Measurements from ENCODE around the gene LLPH.

The LLPH gene

GRCh38 chr12:66118240-66118891 lies 12.2 kb downstream of the LLPH start:
- no peak for TF ChIP-seq CTCF (IDR thresholded peaks at IDR 0.05; ENCODE audit: control insufficient read depth, insufficient read depth, low read depth, low read length, missing control alignments)
- no peak overlapping the region for H3K4me3 ChIP-seq (ENCODE audit: control insufficient read depth, low read depth, low read length)
- no peak for DNase-seq (ENCODE audit: low read depth)

DNA sequence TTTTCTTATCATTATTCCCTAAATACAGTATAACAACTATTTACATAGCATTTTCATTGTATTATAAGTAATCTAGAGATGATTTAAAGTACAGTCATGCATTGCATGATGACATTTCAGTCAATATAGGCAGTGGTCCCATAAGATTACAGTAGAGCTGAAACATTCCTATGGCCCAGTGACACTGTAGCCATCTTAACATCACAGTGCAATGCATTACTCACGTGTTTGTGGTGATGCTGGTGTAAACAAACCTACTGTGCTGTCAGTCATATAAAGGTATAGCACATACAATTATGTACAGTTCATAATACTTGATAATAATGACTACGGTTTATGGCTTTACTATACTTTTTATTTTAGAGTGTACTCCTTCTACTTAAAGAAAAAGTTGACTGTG lies 13.3 kb downstream of the LLPH start:
- DNase-seq (ENCODE audit: low read depth), result no peak
- no peak overlapping the region for H3K4me3 ChIP-seq (ENCODE audit: control insufficient read depth, low read depth, low read length)
- TF ChIP-seq CTCF (IDR thresholded peaks at IDR 0.05; ENCODE audit: control insufficient read depth, insufficient read depth, low read depth, low read length, missing control alignments), result no peak

- H3K4me3 ChIP-seq (ENCODE audit: control insufficient read depth, low read depth, low read length), result no peak overlapping the region
- no peak for TF ChIP-seq CTCF (IDR thresholded peaks at IDR 0.05; ENCODE audit: control insufficient read depth, insufficient read depth, low read depth, low read length, missing control alignments)
- DNase-seq (ENCODE audit: low read depth), result no peak
Measured at GRCh38 chr12:66115071-66115600, 15.4 kb downstream of the LLPH start.

DNA sequence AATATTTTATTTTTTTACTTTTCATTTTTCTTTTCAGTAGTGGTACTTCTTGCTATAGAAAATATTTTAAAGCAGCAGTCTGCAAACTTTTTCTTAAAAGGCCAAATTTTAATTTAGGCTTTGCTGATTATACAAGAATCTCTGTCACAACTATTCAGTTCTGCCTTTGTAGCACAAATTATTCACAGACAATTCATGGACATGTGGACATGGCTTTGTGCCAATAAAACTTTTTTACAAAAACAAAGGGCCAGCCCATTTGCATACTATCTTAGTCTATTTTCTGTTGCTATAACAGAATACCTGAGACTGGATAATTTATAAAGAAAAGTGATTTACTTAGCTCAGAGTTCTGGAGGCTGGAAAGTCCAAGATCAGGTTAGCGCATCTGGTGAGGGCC lies 17.1 kb downstream of the LLPH start:
- H3K4me3 ChIP-seq (ENCODE audit: control insufficient read depth, low read depth, low read length), result no peak overlapping the region
- no peak for DNase-seq (ENCODE audit: low read depth)
- no peak for TF ChIP-seq CTCF (IDR thresholded peaks at IDR 0.05; ENCODE audit: control insufficient read depth, insufficient read depth, low read depth, low read length, missing control alignments)

DNA sequence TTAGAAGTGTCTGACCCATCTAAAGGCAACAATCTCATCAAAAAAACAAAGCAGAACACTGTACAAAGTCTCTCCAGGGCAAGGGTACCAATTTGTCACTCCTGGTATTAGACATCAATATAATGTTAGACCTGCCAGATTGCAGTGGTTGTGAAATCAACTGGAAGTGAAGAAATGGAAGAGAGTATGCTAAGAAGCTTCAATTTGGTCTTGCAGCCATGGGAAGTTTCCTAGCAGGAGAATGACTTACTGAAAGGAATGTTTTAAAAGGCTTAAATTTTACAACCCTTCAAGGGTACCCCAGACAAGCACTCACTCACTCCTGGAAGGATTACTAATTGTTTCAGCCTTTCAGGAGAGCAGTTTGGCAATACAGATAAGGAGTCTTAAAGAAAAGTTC lies 18.9 kb downstream of the LLPH start:
- peak; percentile 75 for DNase-seq (ENCODE audit: low read depth)
- no peak overlapping the region for H3K4me3 ChIP-seq (ENCODE audit: control insufficient read depth, low read depth, low read length)
- no peak for TF ChIP-seq CTCF (IDR thresholded peaks at IDR 0.05; ENCODE audit: control insufficient read depth, insufficient read depth, low read depth, low read length, missing control alignments)

DNA sequence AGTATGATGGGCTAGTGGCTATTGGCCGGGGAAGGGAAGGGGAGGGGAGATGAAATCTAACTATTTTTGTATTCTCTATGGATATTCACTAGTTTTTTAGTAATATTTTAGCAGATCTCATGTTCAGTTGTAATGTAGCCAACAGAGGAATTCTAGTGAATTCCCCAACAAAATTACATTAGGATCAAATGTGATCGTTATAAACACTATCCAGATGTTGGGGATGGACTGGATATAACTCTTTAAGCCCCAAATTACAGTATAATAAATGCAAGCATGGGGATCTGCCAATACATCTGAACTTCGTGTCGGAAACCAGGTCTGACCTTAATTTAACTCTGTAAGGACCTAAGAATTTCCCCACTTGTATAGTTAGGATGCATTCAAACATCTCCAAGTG lies 21.5 kb downstream of the LLPH start:
- TF ChIP-seq CTCF (IDR thresholded peaks at IDR 0.05; ENCODE audit: control insufficient read depth, insufficient read depth, low read depth, low read length, missing control alignments), result no peak
- no peak for DNase-seq (ENCODE audit: low read depth)
- H3K4me3 ChIP-seq (ENCODE audit: control insufficient read depth, low read depth, low read length), result no peak overlapping the region

Data from AG09309 (cell line).